ENCODE results near the gene GOLGA8A. TPM values are rescaled to one million over a fixed set of nuclear protein-coding genes. Genes with fewer than 3 reads are reported as not detected.
"Not testable (repeated sequence)": the region's sequence is repeated elsewhere in the genome, so short reads cannot be mapped to it uniquely, and the experiment has no call there.

GOLGA8A gene
- total RNA-seq, 1 donor from 2014 or later = 50.2 TPM

GRCh38 chr15:34434627-34435305 is 2.8 kb downstream of the GOLGA8A start:
- H3K36me3 ChIP-seq (ENCODE audit: insufficient read depth, low read length) = no peaks in the 10 kb centered on the region
- no peaks in the 10 kb centered on the region for H3K9me3 Mint-ChIP-seq (ENCODE audit: unreplicated experiment)
- no peak for TF ChIP-seq CTCF (IDR thresholded peaks at IDR 0.05; ENCODE audit: insufficient read depth, low read depth, low read length)
- no peak for TF ChIP-seq EZH2 (IDR thresholded peaks at IDR 0.05; ENCODE audit: insufficient read depth, low read length)
- H3K27me3 ChIP-seq (ENCODE audit: insufficient read depth, low read length) = no peaks in the 10 kb centered on the region
- peaks cover 21% of the 10 kb centered on the region for H3K36me3 Mint-ChIP-seq (ENCODE audit: low read depth, unreplicated experiment)
- H3K4me3 Mint-ChIP-seq (ENCODE audit: unreplicated experiment) = no peak overlapping the region
- H3K4me2 ChIP-seq (ENCODE audit: low read length) = no peak overlapping the region
- H3K9ac ChIP-seq (ENCODE audit: low read length) = no peak overlapping the region
- no peaks in the 10 kb centered on the region for H3K27me3 Mint-ChIP-seq (ENCODE audit: low read depth, unreplicated experiment)
- DNase-seq (ENCODE audit: low read depth) = no peak
- H2AFZ ChIP-seq (ENCODE audit: low read depth, low read length) = no peak overlapping the region
- H3K27ac ChIP-seq (ENCODE audit: low read depth, low read length) = no peak overlapping the region
- no peak for FAIRE-seq
- H3K4me3 ChIP-seq (ENCODE audit: insufficient read depth, low read depth, low read length) = no peak overlapping the region
- no peaks in the 10 kb centered on the region for H3K9me3 ChIP-seq (ENCODE audit: insufficient read depth, low read depth, low read length)
- H4K20me1 ChIP-seq (ENCODE audit: insufficient read depth, low read length) = peaks cover 4% of the 10 kb centered on the region
- peaks cover 10% of the 10 kb centered on the region for H3K4me1 Mint-ChIP-seq (ENCODE audit: low read depth, unreplicated experiment)
- no peaks in the 10 kb centered on the region for H3K4me1 ChIP-seq (ENCODE audit: insufficient read depth, low read length)
- no peaks in the 10 kb centered on the region for H3K79me2 ChIP-seq (ENCODE audit: insufficient read depth, low read length)
- H3K27ac Mint-ChIP-seq (ENCODE audit: unreplicated experiment) = no peak overlapping the region

- not testable (repeated sequence) for H3K4me3 ChIP-seq (ENCODE audit: insufficient read depth, low read depth, low read length); H3K36me3 ChIP-seq (ENCODE audit: insufficient read depth, low read length); H3K27ac ChIP-seq (ENCODE audit: low read depth, low read length); H3K9ac ChIP-seq (ENCODE audit: low read length); H3K4me1 ChIP-seq (ENCODE audit: insufficient read depth, low read length); H3K27me3 Mint-ChIP-seq (ENCODE audit: low read depth, unreplicated experiment); H4K20me1 ChIP-seq (ENCODE audit: insufficient read depth, low read length); H2AFZ ChIP-seq (ENCODE audit: low read depth, low read length); H3K9me3 ChIP-seq (ENCODE audit: insufficient read depth, low read depth, low read length); DNase-seq (ENCODE audit: low read depth); H3K4me2 ChIP-seq (ENCODE audit: low read length); FAIRE-seq; H3K9me3 Mint-ChIP-seq (ENCODE audit: unreplicated experiment); H3K27me3 ChIP-seq (ENCODE audit: insufficient read depth, low read length); H3K79me2 ChIP-seq (ENCODE audit: insufficient read depth, low read length); H3K27ac Mint-ChIP-seq (ENCODE audit: unreplicated experiment); H3K4me1 Mint-ChIP-seq (ENCODE audit: low read depth, unreplicated experiment)
- Mint-ChIP-seq H3K4me3 (ENCODE audit: unreplicated experiment) (peak overlapping the region; percentile 6), H3K36me3 (ENCODE audit: low read depth, unreplicated experiment) (peaks cover 23% of the 10 kb centered on the region)
Observed at GRCh38 chr15:34433956-34434626, 3.5 kb downstream of the GOLGA8A start.

- not testable (repeated sequence) for H3K27ac ChIP-seq (ENCODE audit: low read depth, low read length); H3K27me3 Mint-ChIP-seq (ENCODE audit: low read depth, unreplicated experiment); H3K9me3 Mint-ChIP-seq (ENCODE audit: unreplicated experiment); H3K79me2 ChIP-seq (ENCODE audit: insufficient read depth, low read length); H3K4me1 ChIP-seq (ENCODE audit: insufficient read depth, low read length); H3K4me3 Mint-ChIP-seq (ENCODE audit: unreplicated experiment); H3K9ac ChIP-seq (ENCODE audit: low read length); H3K36me3 ChIP-seq (ENCODE audit: insufficient read depth, low read length); DNase-seq (ENCODE audit: low read depth); H3K4me2 ChIP-seq (ENCODE audit: low read length); H2AFZ ChIP-seq (ENCODE audit: low read depth, low read length); H4K20me1 ChIP-seq (ENCODE audit: insufficient read depth, low read length); H3K4me3 ChIP-seq (ENCODE audit: insufficient read depth, low read depth, low read length); H3K27me3 ChIP-seq (ENCODE audit: insufficient read depth, low read length); H3K4me1 Mint-ChIP-seq (ENCODE audit: low read depth, unreplicated experiment); H3K9me3 ChIP-seq (ENCODE audit: insufficient read depth, low read depth, low read length); FAIRE-seq; H3K27ac Mint-ChIP-seq (ENCODE audit: unreplicated experiment)
- peaks cover 23% of the 10 kb centered on the region for H3K36me3 Mint-ChIP-seq (ENCODE audit: low read depth, unreplicated experiment)
Observed at GRCh38 chr15:34430642-34431041, 7.0 kb downstream of the GOLGA8A start.

- not testable (repeated sequence) for H3K4me1 Mint-ChIP-seq (ENCODE audit: low read depth, unreplicated experiment); H3K27me3 ChIP-seq (ENCODE audit: insufficient read depth, low read length); H4K20me1 ChIP-seq (ENCODE audit: insufficient read depth, low read length); H2AFZ ChIP-seq (ENCODE audit: low read depth, low read length); H3K4me1 ChIP-seq (ENCODE audit: insufficient read depth, low read length); H3K9ac ChIP-seq (ENCODE audit: low read length); DNase-seq (ENCODE audit: low read depth); H3K4me3 ChIP-seq (ENCODE audit: insufficient read depth, low read depth, low read length); H3K27me3 Mint-ChIP-seq (ENCODE audit: low read depth, unreplicated experiment); H3K4me3 Mint-ChIP-seq (ENCODE audit: unreplicated experiment); H3K36me3 ChIP-seq (ENCODE audit: insufficient read depth, low read length); H3K27ac Mint-ChIP-seq (ENCODE audit: unreplicated experiment); H3K4me2 ChIP-seq (ENCODE audit: low read length); H3K27ac ChIP-seq (ENCODE audit: low read depth, low read length); FAIRE-seq; H3K79me2 ChIP-seq (ENCODE audit: insufficient read depth, low read length); H3K9me3 ChIP-seq (ENCODE audit: insufficient read depth, low read depth, low read length); H3K9me3 Mint-ChIP-seq (ENCODE audit: unreplicated experiment); H3K36me3 Mint-ChIP-seq (ENCODE audit: low read depth, unreplicated experiment)
Observed at GRCh38 chr15:34423425-34424090, 14.1 kb downstream of the GOLGA8A start.

GRCh38 chr15:34420953-34421352 is 16.7 kb downstream of the GOLGA8A start:
- not testable (repeated sequence) for H3K4me1 Mint-ChIP-seq (ENCODE audit: low read depth, unreplicated experiment); H3K4me3 Mint-ChIP-seq (ENCODE audit: unreplicated experiment); H3K4me3 ChIP-seq (ENCODE audit: insufficient read depth, low read depth, low read length); FAIRE-seq; H3K9ac ChIP-seq (ENCODE audit: low read length); H3K27me3 ChIP-seq (ENCODE audit: insufficient read depth, low read length); H3K36me3 ChIP-seq (ENCODE audit: insufficient read depth, low read length); H4K20me1 ChIP-seq (ENCODE audit: insufficient read depth, low read length); H3K9me3 ChIP-seq (ENCODE audit: insufficient read depth, low read depth, low read length); H3K27ac ChIP-seq (ENCODE audit: low read depth, low read length); H3K36me3 Mint-ChIP-seq (ENCODE audit: low read depth, unreplicated experiment); H3K4me1 ChIP-seq (ENCODE audit: insufficient read depth, low read length); H3K27ac Mint-ChIP-seq (ENCODE audit: unreplicated experiment); H3K79me2 ChIP-seq (ENCODE audit: insufficient read depth, low read length); H2AFZ ChIP-seq (ENCODE audit: low read depth, low read length); H3K9me3 Mint-ChIP-seq (ENCODE audit: unreplicated experiment); H3K27me3 Mint-ChIP-seq (ENCODE audit: low read depth, unreplicated experiment); DNase-seq (ENCODE audit: low read depth); H3K4me2 ChIP-seq (ENCODE audit: low read length)
